MCF 10A (cell line): ENCODE results near the gene C2orf81. TPM values are rescaled to one million over a fixed set of nuclear protein-coding genes. Genes with fewer than 3 reads are reported as not detected.
A peak's percentile ranks its signal among the peaks of the same experiment; 100 is the strongest.

ENCODE experiments used
- BruUV-seq: library from RNA; stranded (reverse); fragments of 400-500 nt; replicated peaks from 2 replicates; lab custom pipeline; 2021; lab: Mats Ljungman, UMichigan
- CTCF ChIA-PET: fragments of 300-600 bp; sonication (Branson Sonifier 250); formaldehyde crosslinking; extraction: SDS; loops from one replicate; lab custom pipeline; 2021; ENCODE audit warnings: antibody characterized with exemption, inconsistent platforms; lab: Yijun Ruan, JAX
- POLR2A ChIA-PET: fragments of 300-600, 350-650 bp; sonication (Branson Sonifier 250); formaldehyde crosslinking; extraction: SDS; loops from one replicate; lab custom pipeline; 2020; ENCODE audit warnings: antibody characterized with exemption, inconsistent platforms; lab: Yijun Ruan, JAX
- DNase-seq: peaks from one replicate; pipeline ENCODE4 v3.0.0-alpha.2; 2018; ENCODE audit not compliant: unreplicated experiment
- H3K27ac Mint-ChIP-seq: one replicate; pipeline ENCODE4 v1.8.0; 2022; ENCODE audit warnings: mild to moderate bottlenecking, low read depth, mixed read lengths; ENCODE audit not compliant: unreplicated experiment
- H3K27me3 Mint-ChIP-seq: one replicate; pipeline ENCODE4 v1.8.0; 2022; ENCODE audit warnings: mixed read lengths; ENCODE audit not compliant: insufficient read depth, unreplicated experiment
- H3K36me3 Mint-ChIP-seq: one replicate; pipeline ENCODE4 v1.8.0; 2022; ENCODE audit warnings: mild to moderate bottlenecking, moderate library complexity, mixed read lengths; ENCODE audit not compliant: insufficient read depth, unreplicated experiment
- H3K4me1 Mint-ChIP-seq: one replicate; pipeline ENCODE4 v1.8.0; 2022; ENCODE audit warnings: mixed read lengths; ENCODE audit not compliant: insufficient read depth, unreplicated experiment
- H3K4me3 Mint-ChIP-seq: one replicate; pipeline ENCODE4 v1.8.0; 2022; ENCODE audit warnings: mild to moderate bottlenecking, moderate library complexity, mixed read lengths; ENCODE audit not compliant: unreplicated experiment
- H3K9me3 Mint-ChIP-seq: one replicate; pipeline ENCODE4 v1.8.0; 2022; ENCODE audit warnings: mixed read lengths; ENCODE audit not compliant: unreplicated experiment
- intact Hi-C: fragments of 100-400 bp; cut with micrococcal nuclease; formaldehyde crosslinking; loops from 2 replicates; pipeline ENCODE4 v1.14.1; 2022
- total RNA-seq: library from RNA; stranded (reverse); gene quantifications from 2 replicates; pipeline ENCODE4 v1.2.3, GENCODE V29; 2022
- TF ChIP-seq, protein P1 (sequence below): fragments of 200-600 bp; IDR thresholded peaks from one replicate; pipeline ENCODE4 v1.8.0; 2022; ENCODE audit warnings: antibody characterized with exemption, mild to moderate bottlenecking; ENCODE audit not compliant: unreplicated experiment

The C2orf81 gene
- total RNA-seq, 1 experiment from 2014 or later = 5.6 TPM

DNA sequence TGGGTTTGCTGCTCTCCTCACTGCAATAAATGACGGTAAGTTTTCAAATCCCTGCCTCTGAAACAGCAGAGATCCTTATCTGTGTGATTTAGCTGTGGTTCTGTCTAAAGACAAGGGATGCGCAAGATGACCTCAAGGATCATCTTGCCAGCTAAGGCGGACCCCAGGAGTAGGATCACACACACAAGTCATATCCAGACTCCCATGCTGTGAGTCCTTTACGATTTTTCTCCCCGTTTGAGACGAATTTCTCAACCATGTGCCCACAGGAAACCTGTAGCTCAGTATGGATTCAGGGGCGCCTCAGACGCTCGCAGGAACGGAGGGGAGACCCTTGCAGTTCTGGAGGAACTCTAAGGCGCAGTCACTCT, 30.2 kb downstream of the C2orf81 start:
- Mint-ChIP-seq H3K4me3 (peak overlapping the region; percentile 79), H3K27me3 (no peaks in the 10 kb centered on the region), H3K4me1 (no peaks in the 10 kb centered on the region), H3K9me3 (no peaks in the 10 kb centered on the region), H3K36me3 (no peaks in the 10 kb centered on the region), H3K27ac (peak overlapping the region; percentile 91)
- ChIA-PET POLR2A (interaction anchor here (0.7 to 3.5 kb wide), 17 partner anchors 9 to 464 kb away, joined by 3 to 18 read pairs (median 5); partner anchors contain the start of genes CCDC142, DCTN1, INO80B and WBP1), CTCF (interaction anchor here (0.6 to 2.6 kb wide), 22 partner anchors 8 to 633 kb away, joined by 3 to 12 read pairs (median 4); partner anchors contain the start of gene DCTN1)
- DNase-seq = peak; percentile 24
- TF ChIP-seq, protein P1, sequence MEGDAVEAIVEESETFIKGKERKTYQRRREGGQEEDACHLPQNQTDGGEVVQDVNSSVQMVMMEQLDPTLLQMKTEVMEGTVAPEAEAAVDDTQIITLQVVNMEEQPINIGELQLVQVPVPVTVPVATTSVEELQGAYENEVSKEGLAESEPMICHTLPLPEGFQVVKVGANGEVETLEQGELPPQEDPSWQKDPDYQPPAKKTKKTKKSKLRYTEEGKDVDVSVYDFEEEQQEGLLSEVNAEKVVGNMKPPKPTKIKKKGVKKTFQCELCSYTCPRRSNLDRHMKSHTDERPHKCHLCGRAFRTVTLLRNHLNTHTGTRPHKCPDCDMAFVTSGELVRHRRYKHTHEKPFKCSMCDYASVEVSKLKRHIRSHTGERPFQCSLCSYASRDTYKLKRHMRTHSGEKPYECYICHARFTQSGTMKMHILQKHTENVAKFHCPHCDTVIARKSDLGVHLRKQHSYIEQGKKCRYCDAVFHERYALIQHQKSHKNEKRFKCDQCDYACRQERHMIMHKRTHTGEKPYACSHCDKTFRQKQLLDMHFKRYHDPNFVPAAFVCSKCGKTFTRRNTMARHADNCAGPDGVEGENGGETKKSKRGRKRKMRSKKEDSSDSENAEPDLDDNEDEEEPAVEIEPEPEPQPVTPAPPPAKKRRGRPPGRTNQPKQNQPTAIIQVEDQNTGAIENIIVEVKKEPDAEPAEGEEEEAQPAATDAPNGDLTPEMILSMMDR = no peak
- intact Hi-C loops = loop anchor here (5.0 kb wide), 1 partner anchor 124 kb away; no protein-coding TSS in a partner anchor
- no TSS peak for BruUV-seq

DNA sequence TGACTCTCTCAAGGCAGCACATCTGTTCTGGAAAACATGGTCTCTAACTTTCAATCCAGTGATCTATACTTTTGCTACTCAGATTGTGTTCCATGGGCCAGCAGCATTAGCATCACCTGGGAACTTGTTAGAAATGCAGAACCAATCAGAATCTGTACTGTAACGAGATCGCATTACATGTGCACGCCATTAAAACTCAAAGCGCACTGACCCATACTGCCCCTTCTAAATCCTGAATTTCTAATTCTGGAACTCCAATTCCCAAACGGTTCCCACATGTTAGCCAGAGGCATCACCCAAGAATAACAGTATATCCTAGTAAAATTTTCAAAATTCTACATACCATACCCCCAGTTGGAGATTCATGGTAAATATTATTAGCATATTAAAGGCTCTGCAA, 30.8 kb downstream of the C2orf81 start:
- H3K4me1 Mint-ChIP-seq = no peaks in the 10 kb centered on the region
- no peaks in the 10 kb centered on the region for H3K27me3 Mint-ChIP-seq
- H3K27ac Mint-ChIP-seq = no peak overlapping the region
- CTCF ChIA-PET = interaction anchor here (1.0 to 2.6 kb wide), 11 partner anchors 9 to 563 kb away, joined by 3 to 12 read pairs (median 6); partner anchors contain the start of gene DCTN1
- intact Hi-C loops = loop anchor here (5.0 kb wide), 1 partner anchor 123 kb away; no protein-coding TSS in a partner anchor
- TF ChIP-seq, protein P1 = no peak
- no peak for DNase-seq
- peak overlapping the region; percentile 79 for H3K4me3 Mint-ChIP-seq
- no peaks in the 10 kb centered on the region for H3K9me3 Mint-ChIP-seq
- no peaks in the 10 kb centered on the region for H3K36me3 Mint-ChIP-seq
- BruUV-seq = no TSS peak
- POLR2A ChIA-PET = interaction anchor here (0.8 to 3.5 kb wide), 13 partner anchors 9 to 464 kb away, joined by 3 to 18 read pairs (median 5); partner anchors contain the start of genes CCDC142, DCTN1, INO80B and WBP1

DNA sequence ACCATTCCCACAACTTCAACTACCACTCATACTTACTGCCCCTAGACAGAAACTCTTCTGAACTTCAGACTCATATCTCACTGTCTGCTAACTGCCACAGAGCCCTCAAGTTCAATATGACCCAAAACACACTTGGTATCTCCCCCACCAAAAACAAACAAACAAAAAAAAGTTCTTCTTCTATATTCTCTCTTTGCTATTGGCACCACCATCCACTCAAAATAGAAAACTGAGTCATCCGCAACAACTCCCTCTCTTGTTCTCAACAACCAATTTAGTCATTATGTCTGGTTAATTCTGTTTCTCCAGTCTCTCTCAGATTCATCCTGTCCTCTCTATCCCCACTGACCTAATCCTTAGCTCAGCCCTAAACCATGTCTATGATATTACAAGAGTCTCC, 34.1 kb downstream of the C2orf81 start:
- Mint-ChIP-seq H3K27me3 (no peaks in the 10 kb centered on the region), H3K9me3 (no peaks in the 10 kb centered on the region), H3K4me3 (no peak overlapping the region), H3K4me1 (peaks cover 13% of the 10 kb centered on the region), H3K36me3 (no peaks in the 10 kb centered on the region), H3K27ac (no peak overlapping the region)
- no peak for DNase-seq
- intact Hi-C loops = no loop called here
- CTCF ChIA-PET = interaction anchor here (0.6 to 0.7 kb wide), 3 partner anchors 35 to 52 kb away, joined by 3 to 4 read pairs (median 3); no protein-coding TSS in a partner anchor
- TF ChIP-seq, protein P1 = no peak
- POLR2A ChIA-PET = interaction anchor here (0.6 kb wide), 1 partner anchor 78 kb away, joined by 3 read pairs; no protein-coding TSS in a partner anchor
- BruUV-seq = no TSS peak

DNA sequence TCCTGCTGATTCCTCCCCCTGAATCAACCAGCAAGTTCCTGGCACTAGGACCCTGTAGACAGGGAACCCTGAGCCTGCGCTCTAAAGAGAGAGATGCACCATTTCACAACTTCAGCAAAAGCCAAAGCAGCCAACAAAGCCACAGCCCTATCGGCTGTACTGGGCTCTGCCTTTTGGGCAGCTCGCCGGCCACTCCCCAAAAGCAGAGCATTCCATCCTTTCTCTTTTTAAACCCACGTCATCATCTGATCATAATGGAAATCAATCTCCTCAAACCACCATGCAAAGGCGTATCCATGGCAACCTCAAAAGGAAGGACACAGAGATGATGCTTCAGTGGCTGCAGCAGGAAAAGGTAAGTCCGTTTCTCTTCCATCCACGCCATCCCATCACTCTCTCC, 36.0 kb downstream of the C2orf81 start:
- Mint-ChIP-seq H3K4me3 (no peak overlapping the region), H3K9me3 (no peaks in the 10 kb centered on the region), H3K27me3 (no peaks in the 10 kb centered on the region), H3K4me1 (peaks cover 26% of the 10 kb centered on the region), H3K27ac (no peak overlapping the region), H3K36me3 (no peaks in the 10 kb centered on the region)
- DNase-seq = no peak
- POLR2A ChIA-PET = no interaction called here
- intact Hi-C loops = no loop called here
- TF ChIP-seq, protein P1 = no peak
- no TSS peak for BruUV-seq
- CTCF ChIA-PET = interaction anchor here (0.7 to 1.5 kb wide), 3 partner anchors 23 to 50 kb away, joined by 3 to 4 read pairs (median 4); no protein-coding TSS in a partner anchor
